ENCODE data around the gene ANKRD39. TPM values are rescaled to one million over a fixed set of nuclear protein-coding genes. Genes with fewer than 3 reads are reported as not detected.
A peak's percentile ranks its signal among the peaks of the same experiment; 100 is the strongest.

ANKRD39 gene
- total and polyA plus RNA-seq, 9 of the 15 experiments (the other 6 are each of a cell fraction or from before 2014, with no cell fraction given) = 8.2 to 33.1 (median 23.8) TPM

DNA sequence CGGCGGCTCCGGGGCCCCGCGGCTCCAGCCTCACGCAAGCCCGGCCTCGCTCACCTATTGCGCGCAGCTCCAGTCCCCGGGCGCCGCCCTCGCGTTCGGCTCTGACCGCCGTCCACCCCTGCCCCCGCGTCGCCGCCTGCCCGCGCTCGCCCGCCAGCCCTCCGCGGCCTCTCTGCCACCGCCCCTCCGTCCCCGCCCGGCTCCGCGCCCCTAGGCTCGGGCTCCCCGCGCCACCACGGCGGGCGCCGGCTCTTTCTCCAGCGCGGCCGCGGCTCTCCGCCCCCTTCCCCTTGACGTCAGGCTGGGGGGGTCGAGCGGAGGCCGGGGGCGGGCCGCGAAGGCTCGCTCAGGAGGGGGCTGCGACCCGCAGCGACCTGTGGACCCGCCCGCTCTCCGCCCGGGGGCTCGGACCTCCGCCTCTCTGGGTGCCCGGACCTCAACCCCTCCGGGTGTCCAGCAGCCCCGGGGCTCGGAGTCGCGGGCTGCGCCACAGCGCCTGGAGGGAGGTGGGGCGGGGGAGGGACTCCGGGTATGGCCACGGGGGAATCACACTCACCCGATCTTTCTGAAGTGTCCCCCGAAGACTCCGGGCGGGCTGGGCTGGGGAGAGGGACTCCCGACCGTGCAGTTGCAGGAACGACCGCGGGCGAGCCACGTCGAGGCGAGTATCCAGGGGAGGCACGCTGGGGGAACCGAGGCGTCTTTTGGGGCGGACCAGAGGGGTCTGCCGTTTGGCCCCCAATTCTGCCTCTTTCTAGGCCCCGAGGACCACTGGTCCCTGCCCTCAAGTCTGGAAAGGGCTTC lies 12.2 kb upstream of the ANKRD39 start, which contains the start of gene SEMA4C (continued):
- TF ChIP-seq, protein P1, sequence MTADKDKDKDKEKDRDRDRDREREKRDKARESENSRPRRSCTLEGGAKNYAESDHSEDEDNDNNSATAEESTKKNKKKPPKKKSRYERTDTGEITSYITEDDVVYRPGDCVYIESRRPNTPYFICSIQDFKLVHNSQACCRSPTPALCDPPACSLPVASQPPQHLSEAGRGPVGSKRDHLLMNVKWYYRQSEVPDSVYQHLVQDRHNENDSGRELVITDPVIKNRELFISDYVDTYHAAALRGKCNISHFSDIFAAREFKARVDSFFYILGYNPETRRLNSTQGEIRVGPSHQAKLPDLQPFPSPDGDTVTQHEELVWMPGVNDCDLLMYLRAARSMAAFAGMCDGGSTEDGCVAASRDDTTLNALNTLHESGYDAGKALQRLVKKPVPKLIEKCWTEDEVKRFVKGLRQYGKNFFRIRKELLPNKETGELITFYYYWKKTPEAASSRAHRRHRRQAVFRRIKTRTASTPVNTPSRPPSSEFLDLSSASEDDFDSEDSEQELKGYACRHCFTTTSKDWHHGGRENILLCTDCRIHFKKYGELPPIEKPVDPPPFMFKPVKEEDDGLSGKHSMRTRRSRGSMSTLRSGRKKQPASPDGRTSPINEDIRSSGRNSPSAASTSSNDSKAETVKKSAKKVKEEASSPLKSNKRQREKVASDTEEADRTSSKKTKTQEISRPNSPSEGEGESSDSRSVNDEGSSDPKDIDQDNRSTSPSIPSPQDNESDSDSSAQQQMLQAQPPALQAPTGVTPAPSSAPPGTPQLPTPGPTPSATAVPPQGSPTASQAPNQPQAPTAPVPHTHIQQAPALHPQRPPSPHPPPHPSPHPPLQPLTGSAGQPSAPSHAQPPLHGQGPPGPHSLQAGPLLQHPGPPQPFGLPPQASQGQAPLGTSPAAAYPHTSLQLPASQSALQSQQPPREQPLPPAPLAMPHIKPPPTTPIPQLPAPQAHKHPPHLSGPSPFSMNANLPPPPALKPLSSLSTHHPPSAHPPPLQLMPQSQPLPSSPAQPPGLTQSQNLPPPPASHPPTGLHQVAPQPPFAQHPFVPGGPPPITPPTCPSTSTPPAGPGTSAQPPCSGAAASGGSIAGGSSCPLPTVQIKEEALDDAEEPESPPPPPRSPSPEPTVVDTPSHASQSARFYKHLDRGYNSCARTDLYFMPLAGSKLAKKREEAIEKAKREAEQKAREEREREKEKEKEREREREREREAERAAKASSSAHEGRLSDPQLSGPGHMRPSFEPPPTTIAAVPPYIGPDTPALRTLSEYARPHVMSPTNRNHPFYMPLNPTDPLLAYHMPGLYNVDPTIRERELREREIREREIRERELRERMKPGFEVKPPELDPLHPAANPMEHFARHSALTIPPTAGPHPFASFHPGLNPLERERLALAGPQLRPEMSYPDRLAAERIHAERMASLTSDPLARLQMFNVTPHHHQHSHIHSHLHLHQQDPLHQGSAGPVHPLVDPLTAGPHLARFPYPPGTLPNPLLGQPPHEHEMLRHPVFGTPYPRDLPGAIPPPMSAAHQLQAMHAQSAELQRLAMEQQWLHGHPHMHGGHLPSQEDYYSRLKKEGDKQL (CRISPR knock-in tag; IDR thresholded peaks at IDR 0.05; ENCODE audit: borderline replicate concordance) = no peak
- TF ChIP-seq STAT5A (IDR thresholded peaks at IDR 0.05; ENCODE audit: borderline replicate concordance, low read length) (no peak), BRCA1 (IDR thresholded peaks at IDR 0.05) (no peak), BRCA1 (CRISPR knock-in tag; IDR thresholded peaks at IDR 0.05) (no peak), ZNF551 (CRISPR knock-in tag; IDR thresholded peaks at IDR 0.05) (no peak), ESRRB (CRISPR knock-in tag; IDR thresholded peaks at IDR 0.05; ENCODE audit: borderline replicate concordance) (no peak), RBBP5 (IDR thresholded peaks at IDR 0.05; ENCODE audit: borderline replicate concordance, insufficient read depth, low read length, poor library complexity, severe bottlenecking) (peak; percentile 10), ZNF449 (CRISPR knock-in tag; IDR thresholded peaks at IDR 0.05) (no peak), ID3 (CRISPR knock-in tag; IDR thresholded peaks at IDR 0.05) (no peak), ID3 (tag; IDR thresholded peaks at IDR 0.05) (no peak), CTCFL (IDR thresholded peaks at IDR 0.05; ENCODE audit: borderline replicate concordance, insufficient read depth, low read depth, low read length, poor library complexity, severe bottlenecking) (no peak), XRCC5 (IDR thresholded peaks at IDR 0.05; ENCODE audit: low read depth, low read length) (no peak), RUNX1 (IDR thresholded peaks at IDR 0.05; ENCODE audit: low read depth) (no peak), FOXJ2 (tag; IDR thresholded peaks at IDR 0.05) (no peak)
- TF ChIP-seq, protein P2, sequence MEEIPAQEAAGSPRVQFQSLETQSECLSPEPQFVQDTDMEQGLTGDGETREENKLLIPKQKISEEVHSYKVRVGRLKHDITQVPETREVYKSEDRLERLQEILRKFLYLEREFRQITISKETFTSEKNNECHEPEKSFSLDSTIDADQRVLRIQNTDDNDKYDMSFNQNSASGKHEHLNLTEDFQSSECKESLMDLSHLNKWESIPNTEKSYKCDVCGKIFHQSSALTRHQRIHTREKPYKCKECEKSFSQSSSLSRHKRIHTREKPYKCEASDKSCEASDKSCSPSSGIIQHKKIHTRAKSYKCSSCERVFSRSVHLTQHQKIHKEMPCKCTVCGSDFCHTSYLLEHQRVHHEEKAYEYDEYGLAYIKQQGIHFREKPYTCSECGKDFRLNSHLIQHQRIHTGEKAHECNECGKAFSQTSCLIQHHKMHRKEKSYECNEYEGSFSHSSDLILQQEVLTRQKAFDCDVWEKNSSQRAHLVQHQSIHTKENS (CRISPR knock-in tag; IDR thresholded peaks at IDR 0.05) = no peak

All from K562 (cell line).